ENCODE data around the gene PTPRF.

The PTPRF gene

DNA sequence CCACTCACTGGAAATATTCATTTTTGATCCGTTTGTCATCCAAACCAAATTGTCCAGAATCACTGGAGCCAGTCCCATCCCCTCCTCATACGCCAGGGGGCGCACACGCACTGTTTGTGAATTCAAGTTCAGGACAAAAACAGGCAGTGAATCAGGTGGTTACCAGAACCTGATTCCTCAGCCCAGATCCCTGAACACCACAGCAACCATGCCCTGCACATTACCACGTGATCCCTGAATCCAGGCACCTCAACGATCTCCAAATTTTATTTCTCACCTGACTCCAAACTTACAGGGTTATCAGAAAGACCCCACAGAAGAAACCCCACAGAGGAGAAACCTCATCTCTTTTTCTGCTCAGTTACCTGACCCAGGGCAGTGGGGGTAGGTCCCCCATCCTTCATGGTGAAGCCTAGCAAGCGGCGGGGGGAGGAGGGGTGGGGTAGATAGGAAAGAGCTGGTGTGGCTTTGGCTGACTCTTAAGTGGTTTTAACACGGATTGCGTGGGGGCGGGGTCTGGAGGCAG is 1.4 kb upstream of the PTPRF start:
- Histone ChIP-seq H3K4me3 (ENCODE audit: low read depth in 1 of 2, low read length in 2 of 2) (no peak overlapping the region), H3K27ac (ENCODE audit: low read length) (no peak overlapping the region), H3K9me3 (ENCODE audit: control insufficient read depth in 1 of 2, low read length in 2 of 2) (no peaks in the 10 kb centered on the region), H3K4me1 (ENCODE audit: control insufficient read depth in 1 of 2, insufficient read depth in 2 of 2, low read length in 2 of 2) (peaks cover 0 to 27% of the 10 kb centered on the region in 2 donors), H3K36me3 (ENCODE audit: control insufficient read depth in 1 of 2, insufficient read depth in 2 of 2, low read length in 2 of 2) (no peaks in the 10 kb centered on the region), H3K27me3 (ENCODE audit: low read depth, low read length) (no peaks in the 10 kb centered on the region)

DNA sequence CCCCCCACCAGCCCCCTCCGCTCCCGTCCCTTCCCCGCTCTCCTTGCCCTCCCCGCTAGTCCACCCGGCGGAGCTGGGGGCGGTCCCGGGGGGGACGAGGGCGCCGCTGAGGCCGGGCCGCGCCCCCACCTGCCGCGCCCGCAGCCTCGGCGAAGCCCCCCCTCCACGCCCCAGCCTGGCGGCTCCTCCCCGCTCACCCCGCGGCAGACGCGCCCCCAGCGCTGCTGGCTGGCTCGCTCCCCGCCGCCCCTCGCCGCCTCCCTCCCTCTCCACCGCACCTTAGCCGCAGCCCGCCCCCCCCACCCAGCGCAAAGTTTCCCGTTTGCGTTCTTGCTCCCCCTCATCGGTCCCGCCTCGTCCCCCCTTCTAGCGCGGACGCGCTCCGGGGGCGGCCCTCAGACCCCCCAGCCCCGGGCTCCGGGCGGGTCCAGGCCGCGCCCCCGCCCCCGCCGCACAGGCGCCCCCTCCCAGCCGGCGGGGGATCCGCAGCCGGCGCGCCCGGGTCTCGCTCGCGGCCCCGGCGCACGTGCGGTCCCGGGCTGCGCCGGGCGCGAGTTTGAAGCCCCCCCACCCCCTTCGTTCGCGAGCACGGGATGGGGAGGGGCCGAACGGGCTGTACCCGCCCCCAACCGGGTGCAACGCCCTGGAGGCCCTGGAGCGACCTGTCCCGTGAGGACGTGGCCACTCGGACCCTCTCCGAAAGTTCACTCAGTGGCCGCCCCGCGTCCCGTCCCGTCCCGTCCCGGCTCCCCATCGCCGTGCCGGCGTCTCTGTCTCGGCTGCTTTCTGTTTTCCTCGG is 623 bp downstream of the PTPRF start:
- Histone ChIP-seq H3K27me3 (ENCODE audit: low read depth, low read length) (no peaks in the 10 kb centered on the region), H3K27ac (ENCODE audit: low read length) (peak overlapping the region; percentile 39), H3K4me1 (ENCODE audit: control insufficient read depth in 1 of 2, insufficient read depth in 2 of 2, low read length in 2 of 2) (peaks cover 0 to 27% of the 10 kb centered on the region in 2 donors), H3K4me3 (ENCODE audit: low read depth in 1 of 2, low read length in 2 of 2) (peak overlapping the region; percentile 66 to 73), H3K9me3 (ENCODE audit: control insufficient read depth in 1 of 2, low read length in 2 of 2) (no peaks in the 10 kb centered on the region), H3K36me3 (ENCODE audit: control insufficient read depth in 1 of 2, insufficient read depth in 2 of 2, low read length in 2 of 2) (no peaks in the 10 kb centered on the region)

DNA sequence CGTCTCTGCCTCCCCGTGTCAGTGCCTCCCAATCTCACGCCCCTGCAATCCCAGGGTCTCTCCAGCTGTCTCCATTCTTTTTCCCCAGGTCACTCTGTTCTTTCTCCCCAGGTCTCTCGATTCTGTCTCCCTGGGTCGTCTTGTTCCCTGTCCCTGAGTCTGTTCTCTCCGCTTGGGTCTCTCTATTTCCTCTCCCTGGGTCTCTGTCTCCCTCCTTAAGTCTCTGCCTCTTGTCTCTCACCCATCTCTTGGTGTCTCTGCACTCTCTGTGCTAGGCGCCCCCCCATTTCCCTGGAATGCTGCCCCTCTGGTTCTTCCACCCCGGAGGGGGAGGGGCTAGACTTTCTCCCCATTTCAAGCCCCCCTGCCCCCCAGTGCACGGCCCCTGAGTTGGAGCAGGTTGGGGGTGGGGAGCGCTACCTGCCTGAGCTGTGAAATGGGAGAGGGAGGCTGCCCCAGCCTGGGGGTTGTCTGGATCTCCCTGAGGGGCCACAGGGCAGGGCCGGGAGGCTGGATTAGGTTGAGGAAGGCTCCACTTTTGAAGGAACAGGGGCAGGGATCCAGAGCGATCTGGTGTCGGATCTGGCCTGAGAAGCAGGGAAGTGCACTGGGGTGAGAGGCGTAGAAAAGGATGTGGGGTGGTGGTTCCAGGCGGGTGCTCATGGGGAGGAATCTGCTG is 1.4 kb downstream of the PTPRF start:
- Histone ChIP-seq H3K4me1 (ENCODE audit: control insufficient read depth in 1 of 2, insufficient read depth in 2 of 2, low read length in 2 of 2) (peaks cover 0 to 27% of the 10 kb centered on the region in 2 donors), H3K9me3 (ENCODE audit: control insufficient read depth in 1 of 2, low read length in 2 of 2) (no peaks in the 10 kb centered on the region), H3K4me3 (ENCODE audit: low read depth in 1 of 2, low read length in 2 of 2) (peak overlapping the region; percentile 66 to 73), H3K36me3 (ENCODE audit: control insufficient read depth in 1 of 2, insufficient read depth in 2 of 2, low read length in 2 of 2) (no peaks in the 10 kb centered on the region), H3K27me3 (ENCODE audit: low read depth, low read length) (no peaks in the 10 kb centered on the region), H3K27ac (ENCODE audit: low read length) (peak overlapping the region; percentile 39)

DNA sequence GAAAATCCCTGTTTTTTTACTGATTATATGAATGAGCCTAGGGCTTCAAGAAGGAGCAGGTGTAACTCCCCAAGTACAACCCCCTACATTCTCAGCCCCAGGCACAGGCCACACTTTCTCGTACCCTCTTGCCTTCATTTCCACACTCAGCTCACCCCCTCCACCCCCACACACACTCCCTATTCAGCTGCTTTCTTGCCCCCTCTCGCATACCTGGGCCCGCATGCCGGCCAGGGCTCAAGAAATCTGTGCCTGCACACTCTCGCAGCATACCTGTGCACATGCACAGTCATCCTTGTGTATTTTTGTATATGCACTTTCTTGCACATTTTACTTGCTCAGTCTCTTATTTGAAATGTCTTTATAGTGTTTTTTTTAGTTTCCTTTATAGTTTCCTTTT is 2.0 kb downstream of the PTPRF start:
- peak overlapping the region; percentile 39 for H3K27ac ChIP-seq (ENCODE audit: low read length)
- peak overlapping the region in 1 of 2 donors; percentile 73 for H3K4me3 ChIP-seq (ENCODE audit: low read depth in 1 of 2, low read length in 2 of 2)
- no peaks in the 10 kb centered on the region for H3K36me3 ChIP-seq (ENCODE audit: control insufficient read depth in 1 of 2, insufficient read depth in 2 of 2, low read length in 2 of 2)
- peaks cover 0 to 27% of the 10 kb centered on the region in 2 donors for H3K4me1 ChIP-seq (ENCODE audit: control insufficient read depth in 1 of 2, insufficient read depth in 2 of 2, low read length in 2 of 2)
- no peaks in the 10 kb centered on the region for H3K9me3 ChIP-seq (ENCODE audit: control insufficient read depth in 1 of 2, low read length in 2 of 2)
- H3K27me3 ChIP-seq (ENCODE audit: low read depth, low read length): no peaks in the 10 kb centered on the region

DNA sequence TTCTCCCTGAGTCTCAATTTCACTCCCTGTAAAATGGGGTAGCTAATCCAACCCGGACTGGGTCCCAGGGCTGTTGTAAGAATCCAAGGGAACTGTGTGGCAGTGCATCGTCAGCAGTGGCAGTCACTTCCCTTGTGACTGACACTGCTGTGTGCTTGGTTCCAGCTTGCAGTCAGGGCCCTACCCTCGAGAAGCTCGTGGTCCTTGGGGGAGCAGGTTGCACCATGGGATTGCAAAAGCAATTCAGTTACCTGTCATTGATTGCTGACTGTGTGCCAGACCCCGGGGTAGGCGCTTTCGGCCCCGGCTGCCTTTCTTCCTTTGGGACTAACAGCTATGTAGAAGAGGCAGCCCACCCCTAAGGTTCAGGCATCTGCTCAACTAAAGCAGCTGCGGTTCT is 2.9 kb downstream of the PTPRF start:
- Histone ChIP-seq H3K27me3 (ENCODE audit: low read depth, low read length) (no peaks in the 10 kb centered on the region), H3K4me1 (ENCODE audit: control insufficient read depth in 1 of 2, insufficient read depth in 2 of 2, low read length in 2 of 2) (peaks cover 0 to 27% of the 10 kb centered on the region in 2 donors), H3K36me3 (ENCODE audit: control insufficient read depth in 1 of 2, insufficient read depth in 2 of 2, low read length in 2 of 2) (no peaks in the 10 kb centered on the region), H3K27ac (ENCODE audit: low read length) (no peak overlapping the region), H3K4me3 (ENCODE audit: low read depth in 1 of 2, low read length in 2 of 2) (no peak overlapping the region), H3K9me3 (ENCODE audit: control insufficient read depth in 1 of 2, low read length in 2 of 2) (no peaks in the 10 kb centered on the region)

DNA sequence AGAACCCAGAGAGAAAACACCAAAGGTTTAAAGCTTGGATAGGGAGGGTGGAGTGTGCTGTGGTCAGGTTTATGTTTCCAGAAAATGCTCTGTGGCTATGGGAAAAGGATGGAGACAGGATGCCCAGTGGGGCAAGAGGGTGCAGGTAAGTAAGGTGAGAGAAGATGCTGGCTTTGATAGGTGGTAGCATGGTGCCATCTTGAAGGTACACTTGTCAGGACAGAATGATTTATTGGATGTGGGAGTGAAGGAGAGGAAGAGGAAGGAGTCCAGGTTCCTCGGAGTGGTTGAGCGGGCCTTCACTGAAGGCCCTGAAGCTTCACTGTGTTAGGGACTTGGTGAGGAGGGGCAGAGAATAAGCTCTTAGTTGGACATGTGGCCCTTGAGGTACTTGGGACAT is 3.6 kb downstream of the PTPRF start:
- Histone ChIP-seq H3K27ac (ENCODE audit: low read length) (no peak overlapping the region), H3K4me1 (ENCODE audit: control insufficient read depth in 1 of 2, insufficient read depth in 2 of 2, low read length in 2 of 2) (peaks cover 0 to 26% of the 10 kb centered on the region in 2 donors), H3K4me3 (ENCODE audit: low read depth in 1 of 2, low read length in 2 of 2) (no peak overlapping the region)

DNA sequence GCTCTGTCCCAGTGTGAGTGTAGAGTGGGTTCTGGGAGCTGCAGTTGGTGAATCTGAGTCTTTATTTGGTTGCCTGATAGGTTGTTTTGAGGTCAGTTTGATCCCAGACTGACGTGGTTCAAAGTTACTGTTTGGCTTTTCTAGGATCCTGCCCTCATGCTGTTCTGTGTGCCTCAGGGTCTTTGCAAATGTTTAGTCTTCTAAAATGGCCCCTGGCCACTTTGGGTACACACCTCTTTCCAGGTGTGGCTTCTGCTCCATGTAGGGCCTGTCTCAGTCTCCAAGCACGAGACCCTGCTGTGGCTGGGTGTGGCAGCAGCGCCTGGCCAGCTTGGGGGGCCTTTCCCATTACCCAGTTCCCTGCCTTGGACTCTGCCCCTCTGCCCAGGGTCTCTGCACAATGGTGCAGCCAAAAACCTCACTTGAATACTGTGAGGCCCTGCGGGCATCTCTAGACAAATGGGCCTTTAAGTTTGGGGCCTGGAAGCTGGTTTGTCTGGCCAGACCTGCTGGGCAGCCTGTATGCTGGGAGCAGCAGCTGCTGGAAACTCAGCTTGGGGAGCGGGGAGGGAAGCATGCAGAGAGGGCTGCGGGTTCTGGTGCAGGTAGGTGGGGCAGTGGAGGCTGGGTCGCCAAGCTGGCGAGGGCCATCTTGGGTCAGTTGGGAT is 5.6 kb downstream of the PTPRF start:
- Histone ChIP-seq H3K27ac (ENCODE audit: low read length) (peak overlapping the region; percentile 31), H3K27me3 (ENCODE audit: low read depth, low read length) (no peaks in the 10 kb centered on the region), H3K4me3 (ENCODE audit: low read depth in 1 of 2, low read length in 2 of 2) (no peak overlapping the region), H3K9me3 (ENCODE audit: control insufficient read depth in 1 of 2, low read length in 2 of 2) (no peaks in the 10 kb centered on the region), H3K4me1 (ENCODE audit: control insufficient read depth in 1 of 2, insufficient read depth in 2 of 2, low read length in 2 of 2) (peaks cover under 1 to 29% of the 10 kb centered on the region in 2 donors), H3K36me3 (ENCODE audit: control insufficient read depth in 1 of 2, insufficient read depth in 2 of 2, low read length in 2 of 2) (no peaks in the 10 kb centered on the region)

More for the DNA sequence above, 3.6 kb downstream of the PTPRF start:
- H3K36me3 ChIP-seq (ENCODE audit: control insufficient read depth in 1 of 2, insufficient read depth in 2 of 2, low read length in 2 of 2): no peaks in the 10 kb centered on the region
- no peaks in the 10 kb centered on the region for H3K27me3 ChIP-seq (ENCODE audit: low read depth, low read length)
- H3K9me3 ChIP-seq (ENCODE audit: control insufficient read depth in 1 of 2, low read length in 2 of 2): no peaks in the 10 kb centered on the region

DNA sequence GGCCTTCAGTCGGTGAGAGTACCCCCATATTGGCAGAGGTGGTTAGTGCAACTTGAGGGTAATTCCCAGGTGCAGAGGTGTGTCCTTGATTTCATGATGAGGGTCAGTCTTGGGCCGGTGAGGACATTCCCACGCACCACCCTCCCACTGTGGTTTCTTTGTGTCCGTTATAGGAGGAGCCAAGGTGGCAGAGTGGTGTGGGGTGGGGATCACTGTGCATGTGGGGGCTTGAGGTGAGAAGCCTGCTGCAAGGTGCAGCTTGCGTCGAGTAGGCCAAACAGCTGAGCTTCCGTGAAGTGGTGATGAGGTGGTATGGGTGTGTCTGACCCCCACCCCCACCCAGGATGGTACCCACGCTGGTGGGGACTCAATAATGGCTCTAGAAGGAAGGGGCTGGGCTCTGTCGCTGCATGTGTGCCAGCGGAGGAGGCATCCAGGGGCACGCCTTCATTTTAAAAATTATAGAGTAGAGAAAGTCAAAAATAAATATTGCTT is 6.2 kb downstream of the PTPRF start:
- no peak overlapping the region for H3K27ac ChIP-seq (ENCODE audit: low read length)
- H3K36me3 ChIP-seq (ENCODE audit: control insufficient read depth in 1 of 2, insufficient read depth in 2 of 2, low read length in 2 of 2): no peaks in the 10 kb centered on the region
- H3K4me3 ChIP-seq (ENCODE audit: low read depth in 1 of 2, low read length in 2 of 2): no peak overlapping the region
- peaks cover 6 to 27% of the 10 kb centered on the region in 2 donors for H3K4me1 ChIP-seq (ENCODE audit: control insufficient read depth in 1 of 2, insufficient read depth in 2 of 2, low read length in 2 of 2)
- H3K27me3 ChIP-seq (ENCODE audit: low read depth, low read length): no peaks in the 10 kb centered on the region
- H3K9me3 ChIP-seq (ENCODE audit: control insufficient read depth in 1 of 2, low read length in 2 of 2): no peaks in the 10 kb centered on the region

DNA sequence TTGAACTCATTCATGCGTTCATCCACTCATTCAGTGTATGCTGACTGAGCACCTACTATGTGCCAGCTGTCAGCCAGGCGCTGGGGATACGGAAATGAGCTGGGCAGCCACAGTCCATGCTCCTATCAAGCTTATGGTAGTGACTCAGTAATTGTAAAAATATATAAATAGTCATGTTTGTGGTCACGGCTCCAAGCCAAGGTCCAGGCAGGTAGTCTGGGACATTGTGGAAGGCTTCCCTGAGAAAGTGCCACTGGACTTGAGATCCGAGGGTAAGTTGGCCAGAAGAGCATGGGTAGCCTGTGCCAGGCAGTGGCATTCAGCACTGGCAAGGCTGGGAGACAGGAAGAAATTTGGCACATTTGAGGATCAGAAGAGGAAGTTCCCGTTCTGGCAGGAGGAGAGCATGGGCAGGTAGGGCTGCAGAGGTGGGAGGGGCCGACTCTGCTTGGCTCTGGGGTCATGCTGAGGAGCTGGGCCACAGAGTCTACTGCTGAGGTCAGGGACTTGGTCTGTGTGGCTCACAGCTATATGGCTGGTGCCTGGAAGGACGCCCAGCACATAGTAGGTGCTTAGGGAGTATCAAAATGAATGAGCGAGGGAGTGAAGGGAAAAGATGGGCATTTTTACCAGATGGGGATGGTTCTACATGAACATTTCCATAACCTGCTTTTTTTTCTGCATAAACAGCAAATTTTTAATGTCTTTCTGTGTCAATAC is 6.9 kb downstream of the PTPRF start:
- Histone ChIP-seq H3K27ac (ENCODE audit: low read length) (no peak overlapping the region), H3K9me3 (ENCODE audit: control insufficient read depth in 1 of 2, low read length in 2 of 2) (no peaks in the 10 kb centered on the region), H3K4me3 (ENCODE audit: low read depth in 1 of 2, low read length in 2 of 2) (no peak overlapping the region), H3K4me1 (ENCODE audit: control insufficient read depth in 1 of 2, insufficient read depth in 2 of 2, low read length in 2 of 2) (peaks cover 11 to 26% of the 10 kb centered on the region in 2 donors), H3K27me3 (ENCODE audit: low read depth, low read length) (no peaks in the 10 kb centered on the region), H3K36me3 (ENCODE audit: control insufficient read depth in 1 of 2, insufficient read depth in 2 of 2, low read length in 2 of 2) (no peaks in the 10 kb centered on the region)

DNA sequence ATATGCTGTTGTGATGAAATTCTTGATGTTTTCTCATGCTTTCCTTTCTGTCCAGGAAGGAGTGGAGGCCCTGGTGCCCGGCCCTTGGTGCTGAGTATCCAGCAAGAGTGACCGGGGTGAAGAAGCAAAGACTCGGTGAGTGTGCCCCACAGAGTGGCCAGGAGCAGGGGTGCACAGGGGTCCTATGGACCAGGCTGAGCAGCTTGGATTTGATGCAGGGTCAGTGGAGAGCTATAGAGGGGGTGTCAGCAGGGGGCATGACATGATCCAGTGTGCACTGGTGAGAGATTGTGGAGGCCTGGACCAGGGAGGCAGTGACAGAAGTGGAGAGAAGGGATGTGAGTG is 7.4 kb downstream of the PTPRF start:
- H3K27ac ChIP-seq (ENCODE audit: low read length): no peak overlapping the region
- peaks cover 16 to 23% of the 10 kb centered on the region in 2 donors for H3K4me1 ChIP-seq (ENCODE audit: control insufficient read depth in 1 of 2, insufficient read depth in 2 of 2, low read length in 2 of 2)
- H3K36me3 ChIP-seq (ENCODE audit: control insufficient read depth in 1 of 2, insufficient read depth in 2 of 2, low read length in 2 of 2): no peaks in the 10 kb centered on the region

More for the DNA sequence above, 7.4 kb downstream of the PTPRF start:
- Histone ChIP-seq H3K27me3 (ENCODE audit: low read depth, low read length) (no peaks in the 10 kb centered on the region), H3K9me3 (ENCODE audit: control insufficient read depth in 1 of 2, low read length in 2 of 2) (no peaks in the 10 kb centered on the region), H3K4me3 (ENCODE audit: low read depth in 1 of 2, low read length in 2 of 2) (no peak overlapping the region)

All from muscle layer of duodenum (tissue), 2 donors.